ENCODE measurements around the gene PRR18. TPM values are rescaled to one million over a fixed set of nuclear protein-coding genes. Genes with fewer than 3 reads are reported as not detected.
"Not testable (repeated sequence)": the region's sequence is repeated elsewhere in the genome, so short reads cannot be mapped to it uniquely, and the experiment has no call there.

The PRR18 gene
- total and polyA plus RNA-seq, 2 of the 8 experiments (the other 6 are each of a cell fraction or from before 2014, with no cell fraction given): 0.08 to 0.19 TPM

DNA sequence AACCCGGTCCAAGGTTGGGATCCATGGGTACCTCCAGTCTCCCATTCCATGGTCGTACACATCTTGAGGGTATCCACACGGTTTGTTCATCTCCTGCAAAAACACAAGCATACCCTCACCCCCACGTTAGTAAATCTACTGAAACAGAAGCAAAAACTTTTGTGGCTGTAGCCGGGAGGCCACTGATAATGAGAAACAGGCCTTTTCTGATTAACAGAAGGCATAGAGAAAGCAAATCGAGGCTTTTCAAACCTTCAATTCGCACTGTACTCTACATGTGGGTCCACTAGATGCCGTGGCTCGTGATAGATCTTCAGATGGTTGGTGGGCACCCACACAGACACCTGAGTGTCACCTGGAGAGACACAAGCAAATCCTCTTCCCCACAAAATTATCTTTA, 37.5 kb upstream of the PRR18 start:
- not testable (repeated sequence) for H2AFZ ChIP-seq (ENCODE audit: low read length); H3K9ac ChIP-seq (replicated peaks in 1 of 4; ENCODE audit: extremely low read depth in 1 of 4, low read depth in 3 of 4, low read length in 3 of 4)
- CTCF ChIA-PET (ENCODE audit: partially characterized antibody): interaction anchor here (0.8 to 1.3 kb wide), 2 partner anchors 17 to 99 kb away, joined by 4 to 5 read pairs; no protein-coding TSS in a partner anchor

DNA sequence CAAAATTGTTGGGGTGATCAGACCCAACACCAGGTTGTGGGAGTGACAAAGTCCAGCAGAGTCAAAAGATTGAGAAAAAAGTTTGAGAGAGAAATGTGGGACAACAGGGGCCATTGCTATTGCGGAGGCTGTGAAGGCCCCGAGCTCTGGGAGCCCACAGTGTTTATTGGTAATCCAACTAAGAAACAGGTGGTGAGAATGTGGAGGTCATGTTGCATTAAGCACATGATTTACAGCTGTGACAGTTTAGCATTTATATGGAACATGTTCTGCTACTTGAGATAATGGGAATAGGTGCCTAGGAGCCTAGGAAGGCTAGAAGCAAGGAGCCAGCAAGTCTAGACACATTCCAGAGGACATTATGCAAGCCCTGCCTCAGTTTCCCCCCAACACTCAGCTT, 36.7 kb upstream of the PRR18 start:
- CTCF ChIA-PET (ENCODE audit: partially characterized antibody): interaction anchor here (0.8 to 1.7 kb wide), 4 partner anchors 18 to 98 kb away, joined by 4 to 9 read pairs (median 6); no protein-coding TSS in a partner anchor
- not testable (repeated sequence) for H2BK120ac ChIP-seq (replicated peaks; ENCODE audit: low read depth, low read length); H3K4me1 ChIP-seq (replicated peaks in 1 of 4; ENCODE audit: control insufficient read depth in 3 of 4, insufficient read depth in 4 of 4, low read length in 3 of 4); H3K4me2 ChIP-seq (ENCODE audit: insufficient read depth in 1 of 2, low read depth in 2 of 2, low read length in 2 of 2); H3K27me3 ChIP-seq (replicated peaks in 1 of 4; ENCODE audit: control insufficient read depth in 3 of 4, extremely low read depth in 1 of 4, insufficient read depth in 3 of 4, low read length in 3 of 4); H3K4me3 ChIP-seq (ENCODE audit: extremely low read depth in 1 of 4, insufficient read depth in 2 of 4, low read depth in 3 of 4, low read length in 4 of 4); H3K4ac ChIP-seq (replicated peaks; ENCODE audit: insufficient read length, low read depth, low read length); H3K18ac ChIP-seq (ENCODE audit: extremely low read depth, low read length); FAIRE-seq; H3K9ac ChIP-seq (replicated peaks in 1 of 4; ENCODE audit: extremely low read depth in 1 of 4, low read depth in 3 of 4, low read length in 3 of 4); H2AK5ac ChIP-seq (ENCODE audit: low read depth, low read length); H3K14ac ChIP-seq (ENCODE audit: insufficient read length); H4K5ac ChIP-seq (ENCODE audit: insufficient read length, low read depth, low read length); H4K20me1 ChIP-seq (replicated peaks in 1 of 2; ENCODE audit: control insufficient read depth in 1 of 2, insufficient read depth in 2 of 2, low read length in 2 of 2); H4K8ac ChIP-seq (ENCODE audit: extremely low read depth, insufficient read depth, low read length); H3K27ac ChIP-seq (ENCODE audit: low read depth, low read length); H3K23ac ChIP-seq (ENCODE audit: insufficient read length); H3K36me3 ChIP-seq (ENCODE audit: control insufficient read depth in 2 of 4, insufficient read depth in 4 of 4, low read length in 3 of 4); H2BK15ac ChIP-seq (ENCODE audit: low read length); H2BK5ac ChIP-seq (ENCODE audit: low read depth, low read length); H2BK12ac ChIP-seq (ENCODE audit: low read depth, low read length); H3K79me1 ChIP-seq (ENCODE audit: low read depth, low read length); H4K91ac ChIP-seq (replicated peaks; ENCODE audit: insufficient read length, low read length); DNase-seq (ENCODE audit: low read depth in 1 of 2, low spot score in 2 of 2); H3K9me3 ChIP-seq (ENCODE audit: insufficient read depth in 2 of 2, low read depth in 1 of 2, low read length in 1 of 2); H3K56ac ChIP-seq (replicated peaks; ENCODE audit: insufficient read length, low read depth, low read length); H2AFZ ChIP-seq (ENCODE audit: low read length); H2BK20ac ChIP-seq (ENCODE audit: low read length); H3K23me2 ChIP-seq (ENCODE audit: low read depth, low read length)
- WGBS, 2 experiments (ENCODE audit: extremely low coverage in 1 of 2, insufficient coverage in 1 of 2, insufficient read length in 1 of 2, insufficient replicate concordance in 2 of 2, low coverage in 1 of 2, low lambda C conversion rate in 2 of 2, missing lambda C conversion rate in 1 of 2): 88% methylated on average over 2 of the region's 2 CpGs; no CpG with 5 or more reads in 1 of the 2 experiments
- POLR2A ChIA-PET (ENCODE audit: partially characterized antibody): interaction anchor here (1.0 to 1.6 kb wide), 3 partner anchors 10 to 34 kb away, joined by 3 to 10 read pairs (median 4); no protein-coding TSS in a partner anchor
- peaks cover 17 to 24% of the 10 kb centered on the region in 2 experiments for H3K79me2 ChIP-seq (ENCODE audit: control insufficient read depth in 1 of 2, insufficient read depth in 2 of 2, low read length in 2 of 2)

More for the DNA sequence above, 37.5 kb upstream of the PRR18 start:
- H3K14ac ChIP-seq (ENCODE audit: insufficient read length); FAIRE-seq; H2BK15ac ChIP-seq (ENCODE audit: low read length); H3K4me3 ChIP-seq (ENCODE audit: extremely low read depth in 1 of 4, insufficient read depth in 2 of 4, low read depth in 3 of 4, low read length in 4 of 4); H3K27me3 ChIP-seq (replicated peaks in 1 of 4; ENCODE audit: control insufficient read depth in 3 of 4, extremely low read depth in 1 of 4, insufficient read depth in 3 of 4, low read length in 3 of 4); H2BK5ac ChIP-seq (ENCODE audit: low read depth, low read length); POLR2A ChIA-PET (ENCODE audit: partially characterized antibody); H3K9me3 ChIP-seq (ENCODE audit: insufficient read depth in 2 of 2, low read depth in 1 of 2, low read length in 1 of 2); H3K27ac ChIP-seq (ENCODE audit: low read depth, low read length); H3K4me2 ChIP-seq (ENCODE audit: insufficient read depth in 1 of 2, low read depth in 2 of 2, low read length in 2 of 2); H2BK120ac ChIP-seq (replicated peaks; ENCODE audit: low read depth, low read length); H2BK12ac ChIP-seq (ENCODE audit: low read depth, low read length); H3K4ac ChIP-seq (replicated peaks; ENCODE audit: insufficient read length, low read depth, low read length); H4K8ac ChIP-seq (ENCODE audit: extremely low read depth, insufficient read depth, low read length); H4K91ac ChIP-seq (replicated peaks; ENCODE audit: insufficient read length, low read length); H3K18ac ChIP-seq (ENCODE audit: extremely low read depth, low read length); H3K4me1 ChIP-seq (replicated peaks in 1 of 4; ENCODE audit: control insufficient read depth in 3 of 4, insufficient read depth in 4 of 4, low read length in 3 of 4); H3K36me3 ChIP-seq (ENCODE audit: control insufficient read depth in 2 of 4, insufficient read depth in 4 of 4, low read length in 3 of 4); H3K56ac ChIP-seq (replicated peaks; ENCODE audit: insufficient read length, low read depth, low read length); H3K23ac ChIP-seq (ENCODE audit: insufficient read length); H2BK20ac ChIP-seq (ENCODE audit: low read length); H3K79me1 ChIP-seq (ENCODE audit: low read depth, low read length); H2AK5ac ChIP-seq (ENCODE audit: low read depth, low read length); H3K23me2 ChIP-seq (ENCODE audit: low read depth, low read length); H4K5ac ChIP-seq (ENCODE audit: insufficient read length, low read depth, low read length); DNase-seq (ENCODE audit: low read depth in 1 of 2, low spot score in 2 of 2); H4K20me1 ChIP-seq (replicated peaks in 1 of 2; ENCODE audit: control insufficient read depth in 1 of 2, insufficient read depth in 2 of 2, low read length in 2 of 2): not testable (repeated sequence)
- peaks cover 9 to 17% of the 10 kb centered on the region in 2 experiments for H3K79me2 ChIP-seq (ENCODE audit: control insufficient read depth in 1 of 2, insufficient read depth in 2 of 2, low read length in 2 of 2)
- WGBS, 2 experiments (ENCODE audit: extremely low coverage in 1 of 2, insufficient coverage in 1 of 2, insufficient read length in 1 of 2, insufficient replicate concordance in 2 of 2, low coverage in 1 of 2, low lambda C conversion rate in 2 of 2, missing lambda C conversion rate in 1 of 2): 80% methylated on average over 9 of the region's 9 CpGs; no CpG with 5 or more reads in 1 of the 2 experiments

Data from H1 (cell line).